DMS114 treated with DMSO at 0.1 percent for 48 hours (cell line): Measurements from ENCODE around the gene CFAP300.
A peak's percentile ranks its signal among the peaks of the same experiment; 100 is the strongest.

Experiments
- DNase-seq: peaks from one replicate; lab custom pipeline; 2025; ENCODE audit not compliant: unreplicated experiment; lab: John Stamatoyannopoulos, UW

Gene CFAP300

GRCh38 chr11:102047305-102047924 is at the start of gene CFAP300:
TSS of gene CFAP300 (plus strand) at chr11:102047437. CDS start at chr11:102047471, 34 bp downstream.
- peak; percentile 27 for DNase-seq

GRCh38 chr11:102001657-102002338 is 45.4 kb upstream of the CFAP300 start:
- no peak for DNase-seq

GRCh38 chr11:102004220-102004619 is 43.0 kb upstream of the CFAP300 start:
- no peak for DNase-seq

GRCh38 chr11:102005306-102005705 is 41.9 kb upstream of the CFAP300 start:
- DNase-seq = no peak

- DNase-seq = no peak
Measured at GRCh38 chr11:102006835-102007566, 40.2 kb upstream of the CFAP300 start.

GRCh38 chr11:102007567-102008437 is 39.4 kb upstream of the CFAP300 start:
- DNase-seq = peak; percentile 41

- no peak for DNase-seq
Measured at GRCh38 chr11:102010776-102011494, 36.3 kb upstream of the CFAP300 start.

GRCh38 chr11:102012946-102013345 is 34.3 kb upstream of the CFAP300 start:
- DNase-seq = no peak

- DNase-seq = no peak
Measured at GRCh38 chr11:102014756-102015155, 32.5 kb upstream of the CFAP300 start.

- DNase-seq = no peak
Measured at GRCh38 chr11:102017026-102017425, 30.2 kb upstream of the CFAP300 start.

- DNase-seq = no peak
Measured at GRCh38 chr11:102026217-102026616, 21.0 kb upstream of the CFAP300 start.

GRCh38 chr11:102026959-102027358 is 20.3 kb upstream of the CFAP300 start:
- no peak for DNase-seq

GRCh38 chr11:102036757-102037156 is 10.5 kb upstream of the CFAP300 start:
- no peak for DNase-seq

GRCh38 chr11:102046841-102047240 is 396 bp upstream of the CFAP300 start:
- DNase-seq = peak; percentile 1

- DNase-seq = no peak
Measured at GRCh38 chr11:102050927-102051575, 3.8 kb downstream of the CFAP300 start.

- DNase-seq = no peak
Measured at GRCh38 chr11:102061276-102061675, 14.0 kb downstream of the CFAP300 start.

GRCh38 chr11:102062106-102062505 is 14.9 kb downstream of the CFAP300 start:
- no peak for DNase-seq

- no peak for DNase-seq
Measured at GRCh38 chr11:102064316-102064715, 17.1 kb downstream of the CFAP300 start.

- DNase-seq = no peak
Measured at GRCh38 chr11:102070766-102071165, 23.5 kb downstream of the CFAP300 start.
